NCI-H510A (cell line): ENCODE measurements around the gene PPP2R5E.

Experiments used
- DNase-seq: peaks from one replicate; lab custom pipeline; 2025; lab: John Stamatoyannopoulos, UW

The PPP2R5E gene

DNA sequence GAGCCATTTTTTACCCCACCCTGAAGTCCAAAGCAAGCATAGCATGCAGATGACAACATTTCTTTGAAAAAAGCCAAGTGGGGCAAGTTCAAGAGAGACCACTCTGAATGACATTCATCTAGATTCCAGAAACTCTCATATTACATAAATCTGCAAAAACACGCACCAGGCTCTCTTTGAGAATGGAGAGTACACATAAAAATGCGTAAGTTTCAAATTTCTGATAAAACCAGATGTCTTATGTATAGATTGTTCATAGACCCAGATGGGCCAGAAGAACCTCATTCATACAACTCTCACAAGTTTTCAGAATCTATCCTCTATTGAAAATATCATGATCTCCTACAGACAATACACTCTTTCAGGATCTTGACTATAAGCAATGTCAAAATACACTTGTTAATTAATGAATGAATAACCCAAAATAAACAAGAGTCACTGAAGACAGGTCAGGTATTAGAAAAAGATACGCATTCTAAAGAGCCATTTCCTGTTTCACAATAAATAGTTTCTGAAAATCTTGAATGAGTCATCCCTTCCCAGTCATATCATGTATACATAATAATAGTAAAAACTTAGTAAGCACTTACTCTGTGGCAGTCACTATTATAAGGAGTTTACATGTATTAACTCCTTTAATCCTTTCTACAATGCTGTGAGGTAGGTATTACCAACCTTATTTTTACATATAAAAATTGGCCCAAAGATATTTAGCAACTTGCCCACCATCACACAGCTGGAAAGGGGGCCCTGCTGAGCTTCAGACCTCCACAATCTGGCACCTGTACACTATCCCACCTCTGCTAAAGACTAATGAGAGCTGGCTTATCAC is 72.0 kb downstream of the PPP2R5E start:
- no peak for DNase-seq

GRCh38 chr14:63468294-63468693 is 74.9 kb downstream of the PPP2R5E start:
- no peak for DNase-seq

GRCh38 chr14:63467440-63468072 is 75.6 kb downstream of the PPP2R5E start:
- DNase-seq: no peak

GRCh38 chr14:63465347-63465746 is 77.8 kb downstream of the PPP2R5E start:
- no peak for DNase-seq

- DNase-seq: no peak
These were observed 82.4 kb downstream of the PPP2R5E start for GRCh38 chr14:63460680-63461369.

- no peak for DNase-seq
These were observed 83.4 kb downstream of the PPP2R5E start for GRCh38 chr14:63459738-63460137.

GRCh38 chr14:63457498-63457897 is 85.7 kb downstream of the PPP2R5E start:
- no peak for DNase-seq

DNA sequence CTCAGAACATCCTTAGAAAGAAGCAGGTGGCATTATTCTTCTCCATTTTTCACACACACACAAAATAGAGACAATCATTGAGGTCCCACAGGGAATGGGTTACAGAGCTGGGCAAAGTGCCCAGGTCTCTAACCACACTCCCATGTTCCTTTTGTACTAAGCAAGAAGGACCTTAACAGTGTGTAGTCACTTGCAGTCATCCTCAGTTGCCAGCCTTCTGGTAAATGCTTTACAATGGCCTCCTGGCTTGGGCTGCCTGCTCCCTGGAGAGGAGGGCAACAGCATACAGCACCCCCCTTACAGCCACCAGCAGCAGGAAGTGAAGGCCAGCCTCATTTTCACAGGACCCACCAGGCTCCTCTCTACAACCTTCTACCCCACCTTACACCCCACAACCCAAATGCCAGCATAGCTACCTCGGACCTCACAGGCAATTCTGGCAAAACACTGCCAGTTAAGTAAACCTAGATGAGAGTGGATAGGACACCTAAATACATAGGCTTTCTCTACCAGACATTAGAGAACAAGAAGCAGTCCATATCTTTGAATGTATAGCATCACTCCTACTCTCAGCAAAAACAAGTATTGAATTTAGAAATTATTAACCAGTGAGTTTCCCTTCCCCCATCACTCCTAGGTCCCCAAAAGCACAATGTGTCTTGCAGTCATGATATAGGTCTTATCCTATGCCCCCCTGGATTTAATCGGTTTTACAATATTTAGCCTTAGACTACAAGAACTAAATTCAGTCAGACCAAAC is 88.1 kb downstream of the PPP2R5E start:
- no peak for DNase-seq

- no peak for DNase-seq
These were observed 88.7 kb downstream of the PPP2R5E start for GRCh38 chr14:63454436-63454835.

DNA sequence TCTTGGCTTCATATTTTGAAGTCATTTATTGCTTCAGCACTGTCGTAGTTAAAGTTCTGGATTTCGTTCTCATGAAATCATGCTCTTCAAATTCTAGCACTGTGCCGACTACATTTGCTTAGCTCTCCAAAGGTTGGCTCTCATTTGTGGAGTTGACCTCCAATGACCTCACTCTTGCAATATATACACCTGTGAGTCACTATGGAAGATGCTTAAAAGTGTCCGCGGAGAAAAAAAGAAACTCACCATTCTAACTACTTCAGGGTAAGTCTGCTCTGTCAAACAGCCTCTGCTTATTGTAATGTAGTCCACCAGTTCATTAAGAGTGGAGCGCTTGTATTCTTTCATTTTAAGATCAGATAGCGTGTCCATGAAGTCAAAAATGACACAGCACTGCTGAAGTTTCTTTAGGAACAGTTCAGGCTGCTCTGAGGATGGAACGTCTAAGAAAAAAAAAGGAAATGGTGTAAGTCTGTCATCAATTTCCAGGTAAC is 89.7 kb downstream of the PPP2R5E start:
- no peak for DNase-seq

GRCh38 chr14:63452796-63453195 is 90.4 kb downstream of the PPP2R5E start:
- DNase-seq: no peak

DNA sequence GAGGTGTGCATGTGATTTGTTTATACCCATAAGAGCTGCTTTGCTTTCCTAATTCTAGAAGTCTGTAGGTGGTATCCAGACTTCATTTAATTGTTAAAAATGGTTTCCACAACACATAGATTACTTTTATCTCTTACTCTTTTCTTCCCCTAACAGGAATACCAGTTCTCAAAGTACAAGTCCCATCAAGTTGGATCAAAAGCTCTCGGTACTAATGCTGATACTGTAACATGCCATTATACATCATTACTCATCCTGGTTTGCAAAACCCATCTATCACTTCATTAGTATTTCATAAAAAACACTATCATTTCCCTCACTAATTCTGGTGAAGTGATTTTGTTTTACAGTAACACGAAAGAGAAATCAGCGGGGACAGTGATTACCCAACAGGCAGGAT is 94.3 kb downstream of the PPP2R5E start:
- no peak for DNase-seq

- no peak for DNase-seq
These were observed 98.6 kb downstream of the PPP2R5E start for GRCh38 chr14:63444588-63444987.

- no peak for DNase-seq
These were observed 99.2 kb downstream of the PPP2R5E start for GRCh38 chr14:63443988-63444387.

DNA sequence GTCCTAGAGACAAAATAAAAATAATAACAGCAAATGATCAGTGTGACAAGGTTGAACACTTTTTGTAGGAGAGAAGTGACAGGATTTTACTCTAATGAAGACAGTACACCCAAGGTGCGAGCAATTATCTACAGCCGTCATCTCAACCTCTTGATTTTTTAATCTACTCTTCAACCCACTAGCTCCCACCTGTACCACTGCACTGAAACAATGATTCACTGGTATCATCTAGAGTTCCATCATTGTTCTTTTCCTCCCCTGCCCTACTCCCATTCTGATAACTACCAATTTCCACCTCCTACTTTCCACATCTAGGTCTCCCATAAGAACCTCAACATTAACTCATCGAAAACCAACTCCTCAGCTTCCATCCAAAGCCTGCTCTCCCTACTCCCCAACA is 99.8 kb downstream of the PPP2R5E start:
- DNase-seq: no peak

- DNase-seq: no peak
These were observed 105.0 kb downstream of the PPP2R5E start for GRCh38 chr14:63438065-63438757.

- no peak for DNase-seq
These were observed 106.7 kb downstream of the PPP2R5E start for GRCh38 chr14:63436286-63437098.

- no peak for DNase-seq
These were observed 107.3 kb downstream of the PPP2R5E start for GRCh38 chr14:63435838-63436237.

GRCh38 chr14:63435204-63435603 is 108.0 kb downstream of the PPP2R5E start:
- DNase-seq: no peak

DNA sequence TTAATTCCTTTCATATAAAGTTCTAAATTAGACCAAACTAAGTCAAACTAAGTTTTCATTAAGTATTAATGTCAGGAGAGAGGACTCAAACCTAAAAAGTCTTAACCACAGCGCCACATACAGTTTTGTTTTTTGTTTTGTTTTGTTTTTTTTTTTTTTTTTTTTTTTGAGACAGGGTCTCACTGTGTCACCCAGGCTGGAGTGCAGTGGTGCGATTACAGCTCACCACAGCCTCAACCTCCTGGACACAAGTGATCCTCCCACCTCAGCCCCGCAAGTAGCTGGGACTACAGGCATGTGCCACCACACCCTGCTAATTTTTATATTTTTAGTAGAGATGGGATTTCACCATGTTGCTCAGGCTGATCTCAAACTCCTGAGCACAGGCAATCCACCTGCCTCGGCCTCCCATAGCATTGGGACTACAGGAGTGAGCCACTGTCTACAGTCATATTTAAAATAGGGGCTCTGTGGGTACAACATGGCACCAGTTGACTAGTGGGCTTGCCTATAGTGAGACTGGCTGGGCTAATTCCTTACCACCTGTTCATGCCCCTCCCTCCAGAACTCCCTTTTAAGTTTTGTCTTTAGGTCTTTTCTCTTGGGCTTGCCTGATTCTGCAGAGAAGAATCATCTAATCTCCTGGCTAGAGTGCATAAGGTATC is 110.2 kb downstream of the PPP2R5E start:
- DNase-seq: no peak
